ENCODE measurements around the gene ORAI1. TPM values are rescaled to one million over a fixed set of nuclear protein-coding genes. Genes with fewer than 3 reads are reported as not detected.
"Not testable (repeated sequence)": the region's sequence is repeated elsewhere in the genome, so short reads cannot be mapped to it uniquely, and the experiment has no call there.

Gene ORAI1
- polyA plus RNA-seq, 3 donors: 9.1 to 14.5 (median 13.9) TPM

- WGBS, 3 donors: 26 to 78% (median 60%) methylated on average over 6 of the region's 6 CpGs
- H3K27ac ChIP-seq (ENCODE audit: low read depth, low read length): no peak overlapping the region
Measured at GRCh38 chr12:121600702-121601336, 25.5 kb upstream of the ORAI1 start.

- WGBS, 3 donors: 84 to 95% (median 90%) methylated on average over 6 of the region's 6 CpGs
- no peak overlapping the region for H3K27ac ChIP-seq (ENCODE audit: low read depth, low read length)
Measured at GRCh38 chr12:121602766-121603165, 23.6 kb upstream of the ORAI1 start.

- WGBS, 3 donors: 96 to 97% (median 97%) methylated on average over 6 of the region's 6 CpGs
- H3K27ac ChIP-seq (ENCODE audit: low read depth, low read length): no peak overlapping the region
Measured at GRCh38 chr12:121603581-121603980, 22.7 kb upstream of the ORAI1 start.

GRCh38 chr12:121608301-121608700, 18.0 kb upstream of the ORAI1 start:
- WGBS, 3 donors: 88 to 93% (median 93%) methylated on average over 6 of the region's 6 CpGs
- no peak overlapping the region for H3K27ac ChIP-seq (ENCODE audit: low read depth, low read length)

GRCh38 chr12:121610239-121611149, 15.8 kb upstream of the ORAI1 start:
- 33 to 48% (median 38%) methylated on average over 11 of the region's 11 CpGs for WGBS, 3 donors
- H3K27ac ChIP-seq (ENCODE audit: low read depth, low read length): no peak overlapping the region

GRCh38 chr12:121611306-121611705, 15.0 kb upstream of the ORAI1 start:
- WGBS, 3 donors: 85 to 91% (median 88%) methylated on average over 2 of the region's 2 CpGs
- H3K27ac ChIP-seq (ENCODE audit: low read depth, low read length): no peak overlapping the region

- H3K27ac ChIP-seq (ENCODE audit: low read depth, low read length): no peak overlapping the region
- 91 to 96% (median 93%) methylated on average over 7 of the region's 7 CpGs for WGBS, 3 donors
Measured at GRCh38 chr12:121613462-121613861, 12.9 kb upstream of the ORAI1 start.

GRCh38 chr12:121614872-121615467, 11.4 kb upstream of the ORAI1 start:
- 61 to 86% (median 74%) methylated on average over 9 of the region's 9 CpGs for WGBS, 3 donors
- no peak overlapping the region for H3K27ac ChIP-seq (ENCODE audit: low read depth, low read length)

- H3K27ac ChIP-seq (ENCODE audit: low read depth, low read length): no peak overlapping the region
- WGBS, 3 donors: 76 to 87% (median 83%) methylated on average over 5 of the region's 5 CpGs
Measured at GRCh38 chr12:121618659-121619233, 7.6 kb upstream of the ORAI1 start.

- WGBS, 3 donors: 72 to 76% (median 76%) methylated on average over 8 of the region's 8 CpGs
- H3K27ac ChIP-seq (ENCODE audit: low read depth, low read length): no peak overlapping the region
Measured at GRCh38 chr12:121620333-121620891, 5.9 kb upstream of the ORAI1 start.

- H3K27ac ChIP-seq (ENCODE audit: low read depth, low read length): peak overlapping the region; percentile 90
- 0 to 1% (median 0%) methylated on average over 45 to 53 of the region's 53 CpGs for WGBS, 3 donors
Measured at GRCh38 chr12:121626853-121627640, 717 bp downstream of the ORAI1 start.

- 38 to 51% (median 50%) methylated on average over 8 of the region's 8 CpGs for WGBS, 3 donors
- H3K27ac ChIP-seq (ENCODE audit: low read depth, low read length): no peak overlapping the region
Measured at GRCh38 chr12:121628037-121628436, 1.7 kb downstream of the ORAI1 start.

- H3K27ac ChIP-seq (ENCODE audit: low read depth, low read length): no peak overlapping the region
- 71 to 80% (median 75%) methylated on average over 5 of the region's 5 CpGs for WGBS, 3 donors
Measured at GRCh38 chr12:121628536-121628935, 2.2 kb downstream of the ORAI1 start.

- H3K27ac ChIP-seq (ENCODE audit: low read depth, low read length): no peak overlapping the region
- 88 to 92% (median 90%) methylated on average over 7 of the region's 7 CpGs for WGBS, 3 donors
Measured at GRCh38 chr12:121630791-121631355, 4.5 kb downstream of the ORAI1 start.

- no peak overlapping the region for H3K27ac ChIP-seq (ENCODE audit: low read depth, low read length)
- WGBS, 3 donors: 72 to 74% (median 73%) methylated on average over 11 of the region's 11 CpGs
Measured at GRCh38 chr12:121632069-121632970, 6.0 kb downstream of the ORAI1 start.

- WGBS, 3 donors: 81 to 94% (median 88%) methylated on average over 3 to 6 of the region's 11 CpGs
Measured at GRCh38 chr12:121633833-121634196, 7.5 kb downstream of the ORAI1 start.

GRCh38 chr12:121634836-121635235, 8.5 kb downstream of the ORAI1 start:
- no peak overlapping the region for H3K27ac ChIP-seq (ENCODE audit: low read depth, low read length)
- 67 to 92% (median 80%) methylated on average over 13 of the region's 13 CpGs for WGBS, 3 donors

More at GRCh38 chr12:121633833-121634196, 7.5 kb downstream of the ORAI1 start:
- not testable (repeated sequence) for H3K27ac ChIP-seq (ENCODE audit: low read depth, low read length)
